HepG2 (cell line): ENCODE data around the gene BCAS4.

Experiments used
- CHD2 ChIP-seq: IDR thresholded peaks from 2 replicates; pipeline ENCODE4 v1.6.1; 2011; ENCODE audit warnings: low read depth, low read length, improper control_type of control experiment
- EZH2 ChIP-seq: conservative IDR thresholded peaks from 2 replicates; pipeline ENCODE4 v1.6.1; 2012; ENCODE audit warnings: mild to moderate bottlenecking, low read depth, low read length, moderate library complexity
- FOXA1 ChIP-seq, 2 experiments: fragments of 450-650 bp in 1 of 2; sonication (generic) in 1 of 2; formaldehyde crosslinking in 1 of 2; IDR thresholded peaks; 2 replicates each; pipeline versions ENCODE4 v1.4.0 to v1.6.1; 2016 to 2020; ENCODE audit warnings: missing genetic modification reagents in 1 of 2
- NONO ChIP-seq, 2 experiments: fragments of 450-650 bp in 1 of 2; sonication (generic) in 1 of 2; formaldehyde crosslinking in 1 of 2; IDR thresholded peaks in 1 of 2; conservative IDR thresholded peaks in 1 of 2; 2 replicates each; pipeline versions ENCODE4 v1.6.1 to v1.8.0; 2017 to 2022; ENCODE audit warnings: mild to moderate bottlenecking in 1 of 2, missing genetic modification reagents in 1 of 2, moderate library complexity in 1 of 2
- NPAS2 ChIP-seq: sonication (generic); formaldehyde crosslinking; IDR thresholded peaks from 2 replicates; pipeline ENCODE4 v1.8.0; 2022; ENCODE audit warnings: mild to moderate bottlenecking, missing genetic modification reagents, borderline replicate concordance
- PAXIP1 ChIP-seq: sonication (generic); formaldehyde crosslinking; conservative IDR thresholded peaks from 2 replicates; pipeline ENCODE4 v1.4.0; 2020; ENCODE audit warnings: mild to moderate bottlenecking, missing genetic modification reagents, moderate library complexity
- POLR2AphosphoS5 ChIP-seq: IDR thresholded peaks from 2 replicates; pipeline ENCODE4 v1.6.1; 2012; ENCODE audit warnings: low read depth, low read length
- STAT5B ChIP-seq: sonication (generic); formaldehyde crosslinking; IDR thresholded peaks from 2 replicates; pipeline ENCODE4 v1.4.0; 2020; ENCODE audit warnings: missing genetic modification reagents
- ZNF407 ChIP-seq: sonication (generic); formaldehyde crosslinking; IDR thresholded peaks from one replicate; pipeline ENCODE4 v1.5.1; 2020; ENCODE audit warnings: mild to moderate bottlenecking, missing genetic modification reagents; ENCODE audit errors: not compliant biosample characterization
- ZNF883 ChIP-seq: sonication (generic); formaldehyde crosslinking; IDR thresholded peaks from 2 replicates; pipeline ENCODE4 v1.5.1; 2020; ENCODE audit warnings: mild to moderate bottlenecking, missing genetic modification reagents; ENCODE audit errors: not compliant biosample characterization
- ZSCAN20 ChIP-seq: sonication (generic); formaldehyde crosslinking; IDR thresholded peaks from 2 replicates; pipeline ENCODE4 v1.4.0; 2020; ENCODE audit warnings: missing genetic modification reagents, mild to moderate bottlenecking, borderline replicate concordance
- TF ChIP-seq, protein P1 (sequence below), 2 experiments: IDR thresholded peaks; 2 replicates each; pipeline ENCODE4 v1.6.1; 2011 to 2012; ENCODE audit warnings: low read length in 2 of 2, borderline replicate concordance in 1 of 2, low read depth in 1 of 2, mild to moderate bottlenecking in 1 of 2, moderate library complexity in 1 of 2
- TF ChIP-seq, protein P2 (sequence below): sonication (generic); formaldehyde crosslinking; IDR thresholded peaks from 2 replicates; pipeline ENCODE4 v1.5.0; 2020; ENCODE audit warnings: mild to moderate bottlenecking, missing genetic modification reagents, moderate library complexity

- TF ChIP-seq FOXA1 (IDR thresholded peaks at IDR 0.05) (no peak), FOXA1 (CRISPR knock-in tag; IDR thresholded peaks at IDR 0.05) (no peak), STAT5B (CRISPR knock-in tag) (no peak), NONO (IDR thresholded peaks at IDR 0.05) (no peak), NONO (CRISPR knock-in tag; conservative IDR thresholded peaks at IDR 0.05) (no peak), ZNF883 (CRISPR knock-in tag) (no peak), NPAS2 (no peak), POLR2AphosphoS5 (no peak), ZNF407 (CRISPR knock-in tag) (no peak), CHD2 (no peak), ZSCAN20 (CRISPR knock-in tag) (no peak), EZH2 (no peak), PAXIP1 (CRISPR knock-in tag) (no peak)
- TF ChIP-seq, protein P1, sequence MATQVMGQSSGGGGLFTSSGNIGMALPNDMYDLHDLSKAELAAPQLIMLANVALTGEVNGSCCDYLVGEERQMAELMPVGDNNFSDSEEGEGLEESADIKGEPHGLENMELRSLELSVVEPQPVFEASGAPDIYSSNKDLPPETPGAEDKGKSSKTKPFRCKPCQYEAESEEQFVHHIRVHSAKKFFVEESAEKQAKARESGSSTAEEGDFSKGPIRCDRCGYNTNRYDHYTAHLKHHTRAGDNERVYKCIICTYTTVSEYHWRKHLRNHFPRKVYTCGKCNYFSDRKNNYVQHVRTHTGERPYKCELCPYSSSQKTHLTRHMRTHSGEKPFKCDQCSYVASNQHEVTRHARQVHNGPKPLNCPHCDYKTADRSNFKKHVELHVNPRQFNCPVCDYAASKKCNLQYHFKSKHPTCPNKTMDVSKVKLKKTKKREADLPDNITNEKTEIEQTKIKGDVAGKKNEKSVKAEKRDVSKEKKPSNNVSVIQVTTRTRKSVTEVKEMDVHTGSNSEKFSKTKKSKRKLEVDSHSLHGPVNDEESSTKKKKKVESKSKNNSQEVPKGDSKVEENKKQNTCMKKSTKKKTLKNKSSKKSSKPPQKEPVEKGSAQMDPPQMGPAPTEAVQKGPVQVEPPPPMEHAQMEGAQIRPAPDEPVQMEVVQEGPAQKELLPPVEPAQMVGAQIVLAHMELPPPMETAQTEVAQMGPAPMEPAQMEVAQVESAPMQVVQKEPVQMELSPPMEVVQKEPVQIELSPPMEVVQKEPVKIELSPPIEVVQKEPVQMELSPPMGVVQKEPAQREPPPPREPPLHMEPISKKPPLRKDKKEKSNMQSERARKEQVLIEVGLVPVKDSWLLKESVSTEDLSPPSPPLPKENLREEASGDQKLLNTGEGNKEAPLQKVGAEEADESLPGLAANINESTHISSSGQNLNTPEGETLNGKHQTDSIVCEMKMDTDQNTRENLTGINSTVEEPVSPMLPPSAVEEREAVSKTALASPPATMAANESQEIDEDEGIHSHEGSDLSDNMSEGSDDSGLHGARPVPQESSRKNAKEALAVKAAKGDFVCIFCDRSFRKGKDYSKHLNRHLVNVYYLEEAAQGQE (IDR thresholded peaks at IDR 0.05; ENCODE audit: borderline replicate concordance in 1 of 2, low read depth in 1 of 2, low read length in 2 of 2) = no peak
- TF ChIP-seq, protein P2, sequence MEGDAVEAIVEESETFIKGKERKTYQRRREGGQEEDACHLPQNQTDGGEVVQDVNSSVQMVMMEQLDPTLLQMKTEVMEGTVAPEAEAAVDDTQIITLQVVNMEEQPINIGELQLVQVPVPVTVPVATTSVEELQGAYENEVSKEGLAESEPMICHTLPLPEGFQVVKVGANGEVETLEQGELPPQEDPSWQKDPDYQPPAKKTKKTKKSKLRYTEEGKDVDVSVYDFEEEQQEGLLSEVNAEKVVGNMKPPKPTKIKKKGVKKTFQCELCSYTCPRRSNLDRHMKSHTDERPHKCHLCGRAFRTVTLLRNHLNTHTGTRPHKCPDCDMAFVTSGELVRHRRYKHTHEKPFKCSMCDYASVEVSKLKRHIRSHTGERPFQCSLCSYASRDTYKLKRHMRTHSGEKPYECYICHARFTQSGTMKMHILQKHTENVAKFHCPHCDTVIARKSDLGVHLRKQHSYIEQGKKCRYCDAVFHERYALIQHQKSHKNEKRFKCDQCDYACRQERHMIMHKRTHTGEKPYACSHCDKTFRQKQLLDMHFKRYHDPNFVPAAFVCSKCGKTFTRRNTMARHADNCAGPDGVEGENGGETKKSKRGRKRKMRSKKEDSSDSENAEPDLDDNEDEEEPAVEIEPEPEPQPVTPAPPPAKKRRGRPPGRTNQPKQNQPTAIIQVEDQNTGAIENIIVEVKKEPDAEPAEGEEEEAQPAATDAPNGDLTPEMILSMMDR (CRISPR knock-in tag) = no peak
Observed at GRCh38 chr20:50838707-50839385, 44.0 kb downstream of the BCAS4 start.
